Thoracic aorta (tissue), 2 donors: ENCODE results near the gene CSRNP2. TPM values are rescaled to one million over a fixed set of nuclear protein-coding genes. Genes with fewer than 3 reads are reported as not detected.

ENCODE experiments used
- ATAC-seq: fragments of 150-250 bp; one replicate; pipeline ENCODE4 v1.8.0; 2017; ENCODE audit warnings: low read depth; ENCODE audit not compliant: insufficient number of reproducible peaks, low FRiP score
- DNase-seq: peaks from one replicate; pipeline ENCODE4 v3.0.0-alpha.2; 2020; ENCODE audit warnings: low spot score
- H3K27ac ChIP-seq, 2 donors: fragments of 200-600 bp; sonication (generic); 1 replicate in 1 of 2; 2 replicates in 1 of 2; pipeline ENCODE4 v1.5.1; 2016; ENCODE audit warnings: mild to moderate bottlenecking in 2 of 2, moderate library complexity in 2 of 2
- H3K27me3 ChIP-seq: fragments of 200-600 bp; sonication (generic); replicated peaks from 2 replicates; pipeline ENCODE4 v1.6.0; 2016; ENCODE audit warnings: mild to moderate bottlenecking; ENCODE audit not compliant: insufficient read depth
- H3K36me3 ChIP-seq: fragments of 200-600 bp; sonication (generic); one replicate; pipeline ENCODE4 v1.5.1; 2016
- H3K4me1 ChIP-seq, 2 donors: fragments of 200-600 bp; sonication (generic); 1 replicate in 1 of 2; 2 replicates in 1 of 2; pipeline versions ENCODE4 v1.5.1 to v1.6.0; 2016; ENCODE audit warnings: low read depth in 2 of 2, mild to moderate bottlenecking in 1 of 2; ENCODE audit not compliant: control insufficient read depth in 1 of 2
- H3K4me3 ChIP-seq: fragments of 200-600 bp; sonication (generic); 2 replicates; pipeline ENCODE4 v1.5.1; 2016; ENCODE audit warnings: mild to moderate bottlenecking
- H3K9me3 ChIP-seq: fragments of 200-600 bp; sonication (generic); 2 replicates; pipeline ENCODE4 v1.5.1; 2016
- total RNA-seq, 2 donors: library from RNA; depleted of rRNA; stranded (reverse); fragments of >200 nt; gene quantifications; one replicate each; pipeline versions ENCODE4 v1.1.0 to v1.2.3, GENCODE V29; 2016
- TF ChIP-seq, protein P1 (sequence below): fragments of 200-600 bp; sonication (generic); IDR thresholded peaks from one replicate; pipeline ENCODE4 v1.5.1; 2019; ENCODE audit warnings: antibody characterized with exemption

The CSRNP2 gene
- total RNA-seq, 2 donors from 2014 or later: 30.9 to 43.4 TPM

DNA sequence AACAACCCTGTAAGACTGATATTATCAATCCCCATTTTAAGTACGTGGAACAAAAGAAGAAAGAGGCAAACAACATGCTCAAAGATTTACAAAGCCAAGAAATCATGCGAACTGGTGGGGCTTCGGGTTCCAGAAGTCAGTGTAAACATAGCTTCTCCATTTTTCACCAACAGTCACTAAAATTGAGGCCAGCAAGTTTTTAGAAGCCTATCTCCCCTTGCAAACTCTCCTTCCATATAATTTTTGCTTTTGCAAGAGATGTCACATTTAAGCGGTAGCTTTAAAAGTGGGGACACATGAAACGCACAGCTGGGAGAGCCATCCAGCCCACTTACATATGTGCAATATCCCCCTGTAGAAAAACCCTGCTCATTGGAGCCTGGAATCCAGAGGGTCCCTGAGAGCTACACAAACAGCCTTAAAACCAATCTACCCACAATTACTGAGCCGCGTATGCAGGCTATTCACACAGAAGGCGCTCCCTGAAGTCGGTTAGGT is 58.0 kb downstream of the CSRNP2 start:
- H3K27ac ChIP-seq: peak overlapping the region; percentile 93 to 95
- H3K9me3 ChIP-seq: no peaks in the 10 kb centered on the region
- TF ChIP-seq, protein P1, sequence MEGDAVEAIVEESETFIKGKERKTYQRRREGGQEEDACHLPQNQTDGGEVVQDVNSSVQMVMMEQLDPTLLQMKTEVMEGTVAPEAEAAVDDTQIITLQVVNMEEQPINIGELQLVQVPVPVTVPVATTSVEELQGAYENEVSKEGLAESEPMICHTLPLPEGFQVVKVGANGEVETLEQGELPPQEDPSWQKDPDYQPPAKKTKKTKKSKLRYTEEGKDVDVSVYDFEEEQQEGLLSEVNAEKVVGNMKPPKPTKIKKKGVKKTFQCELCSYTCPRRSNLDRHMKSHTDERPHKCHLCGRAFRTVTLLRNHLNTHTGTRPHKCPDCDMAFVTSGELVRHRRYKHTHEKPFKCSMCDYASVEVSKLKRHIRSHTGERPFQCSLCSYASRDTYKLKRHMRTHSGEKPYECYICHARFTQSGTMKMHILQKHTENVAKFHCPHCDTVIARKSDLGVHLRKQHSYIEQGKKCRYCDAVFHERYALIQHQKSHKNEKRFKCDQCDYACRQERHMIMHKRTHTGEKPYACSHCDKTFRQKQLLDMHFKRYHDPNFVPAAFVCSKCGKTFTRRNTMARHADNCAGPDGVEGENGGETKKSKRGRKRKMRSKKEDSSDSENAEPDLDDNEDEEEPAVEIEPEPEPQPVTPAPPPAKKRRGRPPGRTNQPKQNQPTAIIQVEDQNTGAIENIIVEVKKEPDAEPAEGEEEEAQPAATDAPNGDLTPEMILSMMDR: no peak
- DNase-seq: no peak
- H3K4me1 ChIP-seq: peaks cover 22 to 30% of the 10 kb centered on the region in 2 donors
- no peaks in the 10 kb centered on the region for H3K27me3 ChIP-seq
- H3K36me3 ChIP-seq: no peaks in the 10 kb centered on the region
- ATAC-seq: no peak
- peak overlapping the region; percentile 87 for H3K4me3 ChIP-seq

DNA sequence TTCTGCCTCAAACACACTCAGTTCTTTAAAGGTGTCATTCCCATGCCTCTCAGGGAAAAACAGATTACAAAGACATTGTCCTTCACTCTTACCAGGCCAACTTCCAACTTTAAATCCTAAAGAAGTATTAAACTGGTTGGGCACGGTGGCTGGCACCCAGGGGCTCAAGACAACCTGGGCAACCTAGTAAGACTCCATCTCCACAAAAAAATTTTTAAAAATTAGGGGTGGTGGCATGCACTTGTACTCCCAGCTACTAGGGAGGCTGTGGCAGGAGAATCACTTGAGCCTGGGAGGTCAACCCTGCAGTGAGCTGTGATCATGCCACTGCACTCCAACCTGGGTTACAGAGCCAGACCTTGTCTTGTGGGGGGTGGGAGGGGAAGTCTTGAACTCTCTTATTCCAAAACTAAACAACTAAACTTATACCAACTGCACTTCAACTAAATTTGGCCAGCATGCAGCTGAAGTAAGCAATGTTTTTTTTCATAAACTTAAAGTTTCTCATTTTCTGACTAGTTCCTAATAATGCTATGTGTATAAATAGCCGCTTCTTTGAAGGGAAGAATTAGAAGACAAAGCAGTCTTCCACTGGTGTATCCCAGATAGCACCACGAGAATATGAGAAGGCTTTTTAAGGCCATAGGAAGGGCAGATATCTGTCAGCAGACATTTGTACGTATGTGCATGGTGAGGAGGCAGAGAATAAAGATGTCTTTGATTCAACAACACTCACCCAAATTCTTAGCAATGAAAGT is 59.6 kb downstream of the CSRNP2 start:
- H3K4me3 ChIP-seq: peak overlapping the region; percentile 87
- H3K27ac ChIP-seq: peak overlapping the region; percentile 93 to 95
- H3K4me1 ChIP-seq: peaks cover 22 to 36% of the 10 kb centered on the region in 2 donors
- no peak for DNase-seq
- H3K27me3 ChIP-seq: no peaks in the 10 kb centered on the region
- TF ChIP-seq, protein P1: no peak
- H3K9me3 ChIP-seq: no peaks in the 10 kb centered on the region
- no peak for ATAC-seq
- no peaks in the 10 kb centered on the region for H3K36me3 ChIP-seq

DNA sequence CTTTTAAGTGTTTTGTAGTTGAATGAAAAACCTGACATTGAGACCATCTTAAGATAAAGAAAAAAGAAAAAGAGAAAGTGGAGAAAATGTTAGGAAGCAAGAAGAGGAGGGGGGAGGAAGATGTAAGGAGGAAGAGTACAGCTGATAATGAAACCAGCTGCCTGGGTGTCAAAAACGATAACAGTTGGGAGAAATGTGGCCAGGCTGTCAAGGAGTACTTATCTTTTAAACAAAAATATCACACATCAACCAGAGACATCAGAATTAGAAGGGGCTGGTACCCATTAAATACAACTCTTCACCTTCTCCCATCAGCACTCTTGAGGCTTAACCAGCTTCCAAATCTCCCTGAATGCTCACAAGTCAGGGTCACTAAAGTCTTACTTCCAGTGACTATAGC is 61.7 kb downstream of the CSRNP2 start:
- ATAC-seq: no peak
- H3K4me3 ChIP-seq: no peak overlapping the region
- TF ChIP-seq, protein P1: no peak
- peak overlapping the region in 1 of 2 donors; percentile 22 for H3K27ac ChIP-seq
- no peaks in the 10 kb centered on the region for H3K27me3 ChIP-seq
- DNase-seq: no peak
- H3K4me1 ChIP-seq: peaks cover 27 to 36% of the 10 kb centered on the region in 2 donors
- H3K9me3 ChIP-seq: no peaks in the 10 kb centered on the region
- no peaks in the 10 kb centered on the region for H3K36me3 ChIP-seq

DNA sequence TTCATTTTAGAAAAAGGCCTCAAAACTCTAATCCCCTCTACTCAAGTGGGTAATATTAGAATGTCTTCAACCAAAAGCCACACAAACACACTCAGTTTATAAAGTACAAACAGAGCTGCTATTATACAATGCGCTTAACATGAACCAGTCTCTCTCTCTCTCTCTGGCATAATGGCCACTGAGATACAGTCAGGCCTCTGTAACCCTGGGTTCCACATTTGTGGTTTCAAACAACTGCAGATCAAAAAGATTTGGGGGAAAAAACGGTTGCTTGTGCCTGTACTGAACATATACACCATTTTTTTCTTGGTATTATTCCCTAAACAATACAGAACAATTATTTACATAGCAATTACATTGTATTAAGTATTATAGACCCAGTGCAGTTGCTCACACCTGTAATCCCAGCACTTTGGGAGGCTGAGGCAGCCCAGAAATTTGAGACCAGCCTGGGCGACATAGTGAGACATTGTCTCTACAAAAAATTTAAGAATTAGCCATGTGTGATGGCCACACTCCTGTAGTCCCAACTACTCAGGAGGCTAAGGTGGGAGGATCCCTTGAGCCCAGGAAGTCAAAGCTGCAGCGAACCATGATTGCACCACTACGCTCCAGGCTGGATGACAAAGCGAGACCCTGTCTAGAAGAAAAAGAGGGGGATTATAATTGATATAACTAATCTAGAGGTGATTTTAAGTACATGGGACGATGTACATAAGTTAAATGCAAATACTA is 62.8 kb downstream of the CSRNP2 start:
- Histone ChIP-seq H3K36me3 (no peaks in the 10 kb centered on the region), H3K27me3 (no peaks in the 10 kb centered on the region), H3K4me3 (no peak overlapping the region), H3K4me1 (peaks cover 27 to 36% of the 10 kb centered on the region in 2 donors), H3K27ac (no peak overlapping the region), H3K9me3 (no peaks in the 10 kb centered on the region)
- ATAC-seq: no peak
- TF ChIP-seq, protein P1: no peak
- DNase-seq: no peak

DNA sequence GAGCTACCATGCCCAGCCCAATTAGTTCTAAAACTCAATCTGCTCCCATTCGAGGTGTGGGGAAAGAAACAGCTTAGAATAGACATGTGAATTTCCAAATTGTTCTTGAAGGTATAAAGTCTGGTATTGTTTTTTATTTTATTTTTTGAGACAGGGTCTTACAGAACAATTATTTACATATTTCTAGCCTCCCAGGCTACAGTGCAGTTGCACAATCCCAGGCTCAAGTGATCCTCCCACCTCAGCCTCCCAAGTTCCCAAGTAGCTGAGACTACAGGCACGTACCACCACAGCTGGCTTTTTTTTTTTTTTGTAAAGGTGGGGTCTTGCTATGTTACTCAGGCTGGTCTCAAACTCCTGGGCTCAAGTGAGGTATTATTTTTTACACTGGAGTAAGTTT is 63.5 kb downstream of the CSRNP2 start:
- no peaks in the 10 kb centered on the region for H3K9me3 ChIP-seq
- H3K27ac ChIP-seq: no peak overlapping the region
- ATAC-seq: no peak

More for the DNA sequence above, 63.5 kb downstream of the CSRNP2 start:
- Histone ChIP-seq H3K36me3 (no peaks in the 10 kb centered on the region), H3K4me3 (no peak overlapping the region), H3K4me1 (peaks cover 24 to 36% of the 10 kb centered on the region in 2 donors), H3K27me3 (no peaks in the 10 kb centered on the region)
- no peak for DNase-seq
- TF ChIP-seq, protein P1: no peak
